HG02852 (cell line): Measurements from ENCODE around the gene ADCY2.

Source experiments
- ATAC-seq: cut with Tn5 transposase; IDR thresholded peaks from one replicate; pipeline ENCODE4 v1.9.1; 2021; ENCODE audit warnings: mild to moderate bottlenecking, moderate library complexity; ENCODE audit not compliant: unreplicated experiment

The ADCY2 gene

GRCh38 chr5:7437836-7438235 is 41.9 kb downstream of the ADCY2 start:
- ATAC-seq, result no peak

GRCh38 chr5:7445068-7445467 is 49.1 kb downstream of the ADCY2 start:
- no peak for ATAC-seq

DNA sequence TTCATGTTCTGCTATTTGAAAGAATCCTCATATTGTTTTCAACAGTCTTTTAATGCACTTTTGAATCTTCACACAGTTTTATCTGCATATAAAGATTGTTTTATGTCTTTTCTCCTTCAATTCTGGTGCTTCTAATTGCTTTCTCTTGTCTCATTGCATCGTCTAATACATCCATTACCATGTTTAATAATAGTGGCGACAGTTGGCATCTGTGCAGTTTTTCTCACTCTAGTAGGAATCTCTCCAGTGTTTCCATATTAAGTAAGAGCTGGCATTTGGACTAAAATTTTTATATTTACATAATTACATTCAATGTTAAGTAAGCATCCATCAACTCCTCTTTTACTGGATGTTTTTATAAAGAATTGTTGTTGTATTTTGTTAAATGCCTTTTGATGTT is 49.9 kb downstream of the ADCY2 start:
- no peak for ATAC-seq

GRCh38 chr5:7446913-7447312 is 51.0 kb downstream of the ADCY2 start:
- ATAC-seq, result no peak

DNA sequence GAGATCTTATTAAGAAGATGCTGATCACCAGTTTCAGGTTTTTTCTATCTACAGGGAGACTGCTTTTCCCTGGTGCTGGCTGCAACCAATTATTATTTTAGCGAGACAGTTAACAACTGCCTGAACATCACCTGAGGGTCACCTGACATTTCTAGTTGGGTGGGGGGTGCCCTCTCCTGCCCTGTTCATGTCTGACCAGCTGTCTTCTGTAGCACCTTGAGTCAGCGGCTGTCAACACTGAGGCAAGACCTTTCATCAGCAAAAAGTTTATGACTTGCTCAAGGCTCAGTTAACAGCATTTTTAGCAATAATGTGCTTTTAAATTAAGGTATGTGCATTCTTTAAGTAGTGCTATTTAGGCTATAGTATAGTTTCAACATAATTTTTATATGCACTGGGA is 58.0 kb downstream of the ADCY2 start:
- ATAC-seq, result no peak

- ATAC-seq, result no peak
Observed at GRCh38 chr5:7456206-7456605, 60.3 kb downstream of the ADCY2 start.

GRCh38 chr5:7461371-7461770 is 65.4 kb downstream of the ADCY2 start:
- ATAC-seq, result no peak

DNA sequence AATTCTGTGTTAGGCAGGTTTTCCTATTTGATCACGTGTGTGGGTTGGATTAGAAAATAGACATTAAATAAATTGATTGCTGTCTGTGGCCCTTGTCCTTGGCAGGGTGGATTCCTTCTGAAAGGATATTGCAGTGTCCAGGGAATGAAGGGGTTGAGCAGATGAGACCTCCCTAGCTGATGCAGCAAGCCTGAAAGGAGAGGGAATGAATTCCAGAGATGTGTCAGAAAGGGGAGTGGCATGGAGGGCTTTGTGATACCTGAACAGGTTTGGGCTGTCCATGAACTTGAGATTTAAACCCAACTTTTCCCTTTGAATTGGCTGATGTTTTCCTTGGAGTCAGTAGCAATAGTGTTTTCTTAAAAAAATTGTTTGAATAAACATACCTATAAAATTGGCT is 66.8 kb downstream of the ADCY2 start:
- ATAC-seq, result no peak

DNA sequence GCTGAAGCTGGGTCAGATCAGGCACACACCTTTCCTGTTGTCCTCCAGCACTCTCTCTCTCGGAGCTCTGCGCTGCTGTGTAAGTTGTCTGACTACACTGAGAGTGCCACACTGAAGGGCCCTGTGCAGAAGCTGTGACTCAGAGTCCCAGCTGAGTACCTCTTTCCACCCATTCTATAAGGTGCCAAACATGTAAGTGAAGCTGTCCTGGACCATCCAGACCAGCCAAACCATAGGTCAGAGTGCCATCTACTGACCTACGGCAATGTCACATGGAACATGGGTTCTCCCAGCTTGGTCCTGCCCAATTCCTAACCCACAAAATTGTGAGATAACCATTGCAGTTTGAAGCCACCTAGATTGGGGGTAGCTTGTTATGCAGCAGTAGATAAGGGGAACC is 68.2 kb downstream of the ADCY2 start:
- no peak for ATAC-seq

DNA sequence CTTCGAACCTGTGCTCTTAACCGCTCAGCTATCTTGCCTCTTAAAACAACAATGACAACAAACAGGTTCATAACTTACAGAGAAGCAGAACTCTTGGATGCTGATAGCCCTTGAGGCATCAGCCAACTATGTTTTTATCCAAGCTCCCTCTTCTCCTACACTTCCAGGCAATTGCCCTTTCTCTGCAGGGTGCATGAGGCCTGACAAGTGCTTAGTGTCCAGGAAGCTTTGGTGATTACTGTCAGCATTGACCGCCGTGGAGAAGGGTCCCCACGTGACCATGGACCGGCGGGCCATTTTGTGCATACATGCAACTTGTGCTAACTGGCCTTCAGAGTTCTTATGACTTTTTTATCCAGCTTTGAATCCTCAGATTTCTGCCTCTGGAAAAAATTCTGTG is 71.2 kb downstream of the ADCY2 start:
- no peak for ATAC-seq

DNA sequence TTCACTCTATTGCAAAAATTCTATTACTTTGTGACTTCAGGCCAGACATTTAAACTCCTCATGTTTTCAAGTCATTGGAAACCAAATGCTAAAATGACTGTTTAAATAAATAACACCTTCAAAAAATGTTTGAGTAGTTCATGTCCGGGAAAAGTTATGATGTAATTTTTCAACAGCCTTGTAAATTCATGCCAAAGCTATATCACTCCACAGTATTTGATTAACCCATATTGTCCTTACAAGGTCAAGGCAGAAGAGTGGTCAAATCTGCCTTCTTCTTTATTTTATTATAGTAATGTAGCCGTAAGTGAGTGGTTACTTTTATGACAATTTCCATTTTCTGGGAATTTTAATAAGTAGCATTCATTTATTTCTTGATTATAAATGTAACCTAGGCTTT is 72.8 kb downstream of the ADCY2 start:
- ATAC-seq, result no peak

- ATAC-seq, result no peak
Observed at GRCh38 chr5:7471710-7472109, 75.8 kb downstream of the ADCY2 start.

GRCh38 chr5:7473115-7473514 is 77.2 kb downstream of the ADCY2 start:
- no peak for ATAC-seq

DNA sequence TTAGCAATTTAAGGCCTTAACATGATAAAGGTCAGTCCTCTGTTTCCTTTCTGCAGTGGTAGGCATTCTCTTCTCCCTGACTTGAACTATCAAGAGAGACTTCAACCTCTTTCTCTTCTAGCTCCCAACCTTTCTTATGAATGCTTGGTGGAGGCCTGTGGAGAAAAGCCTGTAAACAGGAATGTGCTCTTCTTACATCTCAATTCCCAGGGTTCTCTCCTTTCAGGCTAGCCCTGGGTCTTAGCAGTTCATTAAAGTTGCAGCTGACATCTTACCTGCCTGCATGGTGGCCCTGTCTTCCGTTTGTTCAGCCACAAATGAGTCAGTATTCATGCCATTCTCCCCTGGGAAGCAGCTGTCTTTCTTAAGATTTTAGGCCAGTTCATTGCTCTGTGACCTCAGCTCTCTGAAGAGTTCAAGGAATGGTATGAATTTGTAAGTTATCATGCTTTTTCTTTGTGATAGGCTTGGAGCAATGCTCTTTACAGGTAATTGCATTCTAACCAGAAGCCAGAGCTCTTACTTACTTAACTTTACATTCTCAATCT is 77.8 kb downstream of the ADCY2 start:
- ATAC-seq, result no peak

- no peak for ATAC-seq
Observed at GRCh38 chr5:7474821-7475403, 79.0 kb downstream of the ADCY2 start.

- no peak for ATAC-seq
Observed at GRCh38 chr5:7478459-7478858, 82.5 kb downstream of the ADCY2 start.

DNA sequence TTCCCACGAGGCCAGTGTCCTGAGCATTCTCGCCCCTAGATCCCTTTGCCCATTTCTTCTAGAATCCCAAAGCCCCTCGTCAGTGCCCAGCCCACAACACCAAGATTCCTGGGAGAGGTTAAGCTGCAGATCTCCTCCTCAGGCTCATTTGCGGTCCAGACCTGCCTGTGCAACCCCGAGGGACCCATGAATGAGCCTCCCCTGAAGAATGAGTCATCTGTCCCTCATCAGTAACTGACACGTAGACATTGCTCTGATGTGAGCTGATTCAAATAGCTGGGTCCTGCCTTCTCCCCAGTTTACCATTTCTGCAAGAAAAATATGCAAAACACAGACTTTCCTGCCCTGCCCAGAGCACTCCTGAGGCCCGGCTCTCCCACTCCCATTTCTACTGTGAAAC is 92.8 kb downstream of the ADCY2 start:
- ATAC-seq, result no peak

GRCh38 chr5:7492371-7492770 is 96.4 kb downstream of the ADCY2 start:
- no peak for ATAC-seq

DNA sequence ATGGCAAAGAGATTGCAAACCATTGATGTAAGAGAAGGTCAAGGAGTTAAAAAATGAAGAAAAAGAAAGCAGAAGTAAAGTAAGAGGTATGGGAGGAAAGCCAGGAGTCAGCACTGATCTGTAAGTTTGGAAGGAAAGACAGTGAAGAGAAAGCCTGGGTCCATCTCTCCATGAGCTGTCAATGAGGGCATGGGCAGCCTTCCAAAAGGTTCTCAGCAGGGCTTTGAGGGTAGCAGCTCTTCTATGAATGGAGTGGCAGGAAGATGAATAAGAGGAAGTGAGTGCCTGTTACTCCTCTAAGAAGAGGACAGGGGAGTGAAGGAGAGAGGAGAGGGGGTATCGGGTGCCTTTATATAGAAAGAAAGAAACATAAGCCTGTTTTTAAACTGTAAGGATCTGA is 97.1 kb downstream of the ADCY2 start:
- ATAC-seq, result no peak

DNA sequence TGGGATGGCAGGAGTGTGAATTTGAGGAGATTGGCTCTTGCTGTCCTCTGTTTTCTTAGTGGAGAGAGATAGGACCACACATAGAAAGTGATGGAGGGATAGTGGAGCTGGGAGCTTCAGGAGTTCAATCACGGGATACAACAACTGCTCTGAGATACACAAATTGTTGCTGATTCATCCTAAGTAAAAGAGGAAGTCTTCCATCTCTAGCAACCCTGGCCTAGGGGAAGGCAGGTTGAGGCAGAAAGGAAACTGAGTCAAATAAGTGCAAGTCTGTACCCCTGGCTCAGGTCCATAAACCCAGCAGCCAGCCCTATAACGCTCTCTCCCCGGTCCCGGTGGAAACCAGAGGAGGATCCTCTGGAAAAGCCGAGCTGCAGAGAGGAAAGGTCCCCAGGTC is 97.7 kb downstream of the ADCY2 start:
- no peak for ATAC-seq

- no peak for ATAC-seq
Observed at GRCh38 chr5:7494481-7495130, 98.7 kb downstream of the ADCY2 start.

GRCh38 chr5:7495131-7495517 is 99.2 kb downstream of the ADCY2 start:
- no peak for ATAC-seq

GRCh38 chr5:7500256-7500655 is 104.3 kb downstream of the ADCY2 start:
- no peak for ATAC-seq
